Peyer's patch (tissue), 4 donors: ENCODE data around the gene ASCL2. TPM values are rescaled to one million over a fixed set of nuclear protein-coding genes. Genes with fewer than 3 reads are reported as not detected.

Experiments
- DNase-seq, 3 donors: peaks; one replicate each; pipeline ENCODE4 v3.0.0-alpha.2; 2017 to 2019
- H3K27ac ChIP-seq, 4 donors: fragments of 200-600 bp; sonication (generic); one replicate each; pipeline ENCODE4 v1.5.1; 2016 to 2019
- H3K27me3 ChIP-seq, 2 donors: fragments of 200-600 bp; sonication (generic); one replicate each; pipeline ENCODE4 v1.5.1; 2019
- H3K36me3 ChIP-seq, 3 donors: fragments of 200-600 bp; sonication (generic); one replicate each; pipeline ENCODE4 v1.5.1; 2016 to 2019
- H3K4me1 ChIP-seq, 4 donors: fragments of 200-600 bp; sonication (generic); one replicate each; pipeline ENCODE4 v1.5.1; 2016 to 2019
- H3K4me3 ChIP-seq, 4 donors: fragments of 200-600 bp; sonication (generic); 1 replicate in 3 of 4; 2 replicates in 1 of 4; pipeline ENCODE4 v1.5.1; 2016 to 2019; ENCODE audit warnings: mild to moderate bottlenecking in 1 of 4
- H3K9me3 ChIP-seq, 4 donors: fragments of 200-600 bp; sonication (generic); one replicate each; pipeline ENCODE4 v1.5.1; 2016 to 2019; ENCODE audit warnings: mild to moderate bottlenecking in 1 of 4
- CTCF ChIP-seq, 6 experiments: fragments of 450-650 bp in 4 of 6; fragments of 200-600 bp in 2 of 6; sonication (generic) in 1 of 6; IDR thresholded peaks; one replicate each; pipeline ENCODE4 v1.5.1; 2017 to 2019; ENCODE audit warnings: antibody characterized with exemption in 6 of 6, mild to moderate bottlenecking in 3 of 6, moderate library complexity in 1 of 6
- POLR2A ChIP-seq, 2 donors: fragments of 450-650 bp; IDR thresholded peaks; one replicate each; pipeline ENCODE4 v1.5.1; 2017; ENCODE audit warnings: antibody characterized with exemption in 2 of 2, mild to moderate bottlenecking in 2 of 2, moderate library complexity in 2 of 2
- total RNA-seq, 4 donors: library from RNA; depleted of rRNA; stranded (reverse); fragments of >200 nt; gene quantifications; one replicate each; pipeline ENCODE4 v1.1.0, GENCODE V29; 2016

The ASCL2 gene
- total RNA-seq, 4 donors from 2014 or later: 7.5 to 11.9 (median 8.4) TPM

GRCh38 chr11:2277933-2278523, 7.6 kb upstream of the ASCL2 start:
- Histone ChIP-seq H3K27ac (no peak overlapping the region), H3K9me3 (no peaks in the 10 kb centered on the region), H3K36me3 (no peaks in the 10 kb centered on the region), H3K27me3 (no peaks in the 10 kb centered on the region), H3K4me1 (no peaks in the 10 kb centered on the region), H3K4me3 (no peak overlapping the region)
- no peak for DNase-seq
- no peak for TF ChIP-seq POLR2A (IDR thresholded peaks at IDR 0.05)
- TF ChIP-seq CTCF (IDR thresholded peaks at IDR 0.05): no peak

GRCh38 chr11:2277008-2277346, 6.6 kb upstream of the ASCL2 start:
- Histone ChIP-seq H3K4me3 (no peak overlapping the region), H3K36me3 (no peaks in the 10 kb centered on the region), H3K9me3 (no peaks in the 10 kb centered on the region), H3K27ac (no peak overlapping the region), H3K27me3 (no peaks in the 10 kb centered on the region), H3K4me1 (no peaks in the 10 kb centered on the region)
- TF ChIP-seq POLR2A (IDR thresholded peaks at IDR 0.05) (no peak), CTCF (IDR thresholded peaks at IDR 0.05) (no peak)
- DNase-seq: peak in 2 of 3 donors; percentile 5 to 39

GRCh38 chr11:2276280-2277007, 6.1 kb upstream of the ASCL2 start:
- H3K4me3 ChIP-seq: no peak overlapping the region
- peaks cover 0 to 1% of the 10 kb centered on the region in 2 donors for H3K27me3 ChIP-seq
- H3K27ac ChIP-seq: no peak overlapping the region
- H3K36me3 ChIP-seq: no peaks in the 10 kb centered on the region
- H3K4me1 ChIP-seq: no peaks in the 10 kb centered on the region
- TF ChIP-seq POLR2A (IDR thresholded peaks at IDR 0.05) (no peak), CTCF (IDR thresholded peaks at IDR 0.05) (no peak)
- no peaks in the 10 kb centered on the region for H3K9me3 ChIP-seq
- DNase-seq: peak in 1 of 3 donors; percentile 6

GRCh38 chr11:2275334-2276279, 5.2 kb upstream of the ASCL2 start:
- H3K27ac ChIP-seq: no peak overlapping the region
- H3K36me3 ChIP-seq: no peaks in the 10 kb centered on the region
- peak in 2 of 3 donors; percentile 6 to 29 for DNase-seq
- H3K4me3 ChIP-seq: no peak overlapping the region
- H3K9me3 ChIP-seq: no peaks in the 10 kb centered on the region
- peaks cover 0 to 6% (median 3%) of the 10 kb centered on the region in 4 donors for H3K4me1 ChIP-seq
- TF ChIP-seq POLR2A (IDR thresholded peaks at IDR 0.05) (no peak), CTCF (IDR thresholded peaks at IDR 0.05) (no peak)
- H3K27me3 ChIP-seq: peaks cover 0 to 10% of the 10 kb centered on the region in 2 donors

GRCh38 chr11:2273771-2274170, 3.4 kb upstream of the ASCL2 start:
- peaks cover 0 to 24% (median 16%) of the 10 kb centered on the region in 4 donors for H3K4me1 ChIP-seq
- H3K4me3 ChIP-seq: no peak overlapping the region
- H3K27ac ChIP-seq: no peak overlapping the region
- TF ChIP-seq CTCF (IDR thresholded peaks at IDR 0.05): no peak
- no peak for TF ChIP-seq POLR2A (IDR thresholded peaks at IDR 0.05)
- DNase-seq: peak in 1 of 3 donors; percentile 12
- H3K9me3 ChIP-seq: no peaks in the 10 kb centered on the region
- no peaks in the 10 kb centered on the region for H3K36me3 ChIP-seq
- H3K27me3 ChIP-seq: peaks cover 0 to 16% of the 10 kb centered on the region in 2 donors
